Transverse colon (tissue), 4 donors: ENCODE data around the gene TOGARAM2. TPM values are rescaled to one million over a fixed set of nuclear protein-coding genes. Genes with fewer than 3 reads are reported as not detected.
A peak's percentile ranks its signal among the peaks of the same experiment; 100 is the strongest.

Experiments
- DNase-seq: peaks from one replicate; pipeline ENCODE4 v3.0.0-alpha.2; 2019
- H3K27ac ChIP-seq, 4 donors: fragments of 200-600 bp; sonication (generic); 2 replicates each; pipeline ENCODE4 v1.5.1; 2016 to 2018; ENCODE audit warnings: inconsistent platforms in 4 of 4
- H3K27me3 ChIP-seq: fragments of 200-600 bp; sonication (generic); 2 replicates; pipeline ENCODE4 v1.5.1; 2017; ENCODE audit warnings: inconsistent platforms
- H3K36me3 ChIP-seq, 4 donors: fragments of 200-600 bp; sonication (generic); 2 replicates each; pipeline ENCODE4 v1.5.1; 2017 to 2019; ENCODE audit warnings: inconsistent platforms in 4 of 4
- H3K4me1 ChIP-seq, 4 donors: fragments of 200-600 bp; sonication (generic); 2 replicates each; pipeline ENCODE4 v1.5.1; 2017 to 2020; ENCODE audit warnings: inconsistent platforms in 4 of 4
- H3K4me3 ChIP-seq, 4 donors: fragments of 200-600 bp; sonication (generic); 1 replicate in 1 of 4; 2 replicates in 3 of 4; pipeline versions ENCODE4 v1.5.1 to v1.6.1; 2017 to 2019; ENCODE audit warnings: inconsistent platforms in 4 of 4
- H3K9me3 ChIP-seq, 2 donors: fragments of 200-600 bp; sonication (generic); 2 replicates each; pipeline ENCODE4 v1.5.1; 2017 to 2019; ENCODE audit warnings: inconsistent platforms in 2 of 2
- CTCF ChIP-seq, 5 experiments: fragments of 200-600 bp in 3 of 5; fragments of 450-650 bp in 2 of 5; sonication (generic) in 3 of 5; IDR thresholded peaks; 1 replicate in 2 of 5; 2 replicates in 3 of 5; pipeline ENCODE4 v1.5.1; 2016 to 2017; ENCODE audit warnings: antibody characterized with exemption in 5 of 5, inconsistent platforms in 3 of 5, mild to moderate bottlenecking in 2 of 5, moderate library complexity in 1 of 5
- EP300 ChIP-seq: sonication (generic); formaldehyde crosslinking; IDR thresholded peaks from one replicate; pipeline ENCODE4 v1.6.1; 2017; ENCODE audit warnings: antibody characterized with exemption, low read depth
- POLR2A ChIP-seq: fragments of 450-650 bp; IDR thresholded peaks from one replicate; pipeline ENCODE4 v1.6.1; 2016; ENCODE audit warnings: antibody characterized with exemption, mild to moderate bottlenecking, moderate library complexity
- POLR2AphosphoS5 ChIP-seq, 3 donors: sonication (generic); formaldehyde crosslinking; IDR thresholded peaks; one replicate each; pipeline ENCODE4 v1.6.1; 2016; ENCODE audit warnings: antibody characterized with exemption in 3 of 3
- WGBS, 2 donors: methylation state at CpG; one replicate each; pipeline ENCODE4 v1.1.5; 2018; ENCODE audit warnings: low coverage in 1 of 2; 5-methylcytosine and 5-hydroxymethylcytosine counted together
- in situ Hi-C, 4 donors: fragments of 200-750 bp; cut with MboI; loops; one replicate each; pipeline versions ENCODE4 v1.15.0 to v1.15.1; 2017; ENCODE audit warnings: low sequenced_read_pairs in 3 of 4, low pct_ligation_motif_present in 1 of 4, low pct_unique_long_range_greater_than_20kb in 1 of 4
- intact Hi-C: fragments of 100-400 bp; cut with DNase I; formaldehyde crosslinking; loops from one replicate; pipeline ENCODE4 v1.15.1; 2023; ENCODE audit warnings: low total_unique reads
- total RNA-seq, 4 donors: library from RNA; depleted of rRNA; stranded (reverse); fragments of >200 nt; gene quantifications; one replicate each; pipeline ENCODE4 v1.1.0, GENCODE V29; 2016

Gene TOGARAM2
- total RNA-seq, 4 donors from 2014 or later = 0.79 to 7.1 (median 3.1) TPM; not detected in 1

DNA sequence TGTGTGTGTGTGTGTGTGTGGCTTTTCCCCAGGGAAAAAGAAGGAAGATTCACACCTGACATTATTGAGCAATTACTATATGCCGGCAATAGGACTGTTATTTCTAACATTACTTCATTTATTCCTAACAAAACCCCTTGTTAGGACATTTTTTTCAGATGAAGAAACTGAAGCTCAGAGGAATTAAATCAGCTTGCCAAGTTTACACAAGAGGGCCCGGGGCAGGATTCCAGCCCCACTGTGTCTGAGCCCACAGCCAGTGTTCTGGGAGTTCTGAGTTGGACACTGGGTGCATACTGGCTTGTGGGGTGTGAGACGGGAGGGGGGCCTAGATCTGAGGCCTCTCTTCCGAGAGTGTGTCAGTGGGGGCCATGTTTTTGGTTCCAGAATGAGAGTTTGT lies 9.9 kb downstream of the TOGARAM2 start:
- 20 to 54% methylated on average over 1 to 4 of the region's 4 CpGs for WGBS, 2 donors
- no peaks in the 10 kb centered on the region for H3K9me3 ChIP-seq

GRCh38 chr2:28991460-28991859 lies 10.4 kb downstream of the TOGARAM2 start:
- H3K9me3 ChIP-seq = no peaks in the 10 kb centered on the region
- 85% methylated on average over 9 of the region's 9 CpGs; no CpG with 5 or more reads in 1 of the 2 donors for WGBS, 2 donors
- no peak overlapping the region for H3K4me3 ChIP-seq
- DNase-seq = no peak
- H3K27ac ChIP-seq = peak overlapping the region; percentile 32 to 80 (median 66)
- in situ Hi-C loops (no loop called here), intact Hi-C loops (no loop called here)
- H3K4me1 ChIP-seq = peaks cover 0 to 23% (median 16%) of the 10 kb centered on the region in 4 donors
- TF ChIP-seq POLR2A = no peak
- no peak for TF ChIP-seq EP300
- TF ChIP-seq POLR2AphosphoS5 (IDR thresholded peaks at IDR 0.05) = no peak
- no peak for TF ChIP-seq CTCF (IDR thresholded peaks at IDR 0.05)
- H3K27me3 ChIP-seq = no peaks in the 10 kb centered on the region
- H3K36me3 ChIP-seq = no peaks in the 10 kb centered on the region

More for the DNA sequence above, 9.9 kb downstream of the TOGARAM2 start:
- Histone ChIP-seq H3K27ac (peak overlapping the region; percentile 32 to 80 (median 68)), H3K27me3 (no peaks in the 10 kb centered on the region), H3K36me3 (no peaks in the 10 kb centered on the region), H3K4me1 (peaks cover 0 to 23% (median 16%) of the 10 kb centered on the region in 4 donors), H3K4me3 (no peak overlapping the region)
- peak; percentile 51 for DNase-seq
- TF ChIP-seq EP300 (no peak), CTCF (IDR thresholded peaks at IDR 0.05) (no peak), POLR2AphosphoS5 (IDR thresholded peaks at IDR 0.05) (peak in 1 of 3 donors; percentile 14), POLR2A (no peak)
- intact Hi-C loops = no loop called here
- in situ Hi-C loops = no loop called here

DNA sequence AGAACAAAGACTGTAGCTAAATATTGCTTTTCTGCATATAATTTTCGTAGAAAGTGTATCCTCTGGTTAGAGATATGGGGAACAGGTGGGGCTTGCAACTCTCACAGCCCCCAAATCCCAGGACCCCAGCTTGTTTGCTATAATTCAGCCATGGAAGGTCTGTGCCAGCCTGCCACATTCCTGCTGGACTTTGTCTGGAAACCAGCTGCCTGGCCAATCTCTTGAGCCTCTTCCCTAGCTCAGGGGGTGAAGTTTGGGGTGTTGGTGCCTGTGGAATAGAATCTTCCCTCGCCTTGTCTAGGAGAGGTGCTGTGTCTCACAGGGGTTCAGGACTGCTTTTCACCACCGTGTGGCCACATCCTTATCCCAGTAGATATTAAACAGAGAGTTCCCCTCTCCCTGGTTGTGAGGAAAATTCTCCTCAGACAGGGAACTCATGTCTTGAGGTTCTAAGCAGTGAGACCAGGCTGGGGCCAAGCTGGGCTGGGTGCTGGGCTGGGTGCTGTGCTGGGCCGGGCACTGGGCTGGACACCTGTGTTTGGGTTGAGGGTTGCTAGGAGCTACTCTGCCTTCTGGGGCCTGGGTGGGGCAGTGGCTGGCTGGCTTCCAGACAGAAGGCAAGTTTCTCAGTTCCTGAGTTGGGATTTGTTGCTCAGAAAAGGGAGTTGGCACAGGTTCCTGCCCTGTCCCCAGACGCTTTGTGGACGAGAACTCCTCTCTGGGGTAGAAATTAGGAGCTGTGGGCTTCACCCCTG lies 12.3 kb downstream of the TOGARAM2 start:
- DNase-seq = peak; percentile 75
- intact Hi-C loops (no loop called here), in situ Hi-C loops (no loop called here)
- Histone ChIP-seq H3K27me3 (no peaks in the 10 kb centered on the region), H3K27ac (no peak overlapping the region), H3K9me3 (no peaks in the 10 kb centered on the region), H3K4me3 (no peak overlapping the region), H3K36me3 (no peaks in the 10 kb centered on the region), H3K4me1 (peaks cover 0 to 23% (median 16%) of the 10 kb centered on the region in 4 donors)
- TF ChIP-seq CTCF (IDR thresholded peaks at IDR 0.05) (no peak), POLR2AphosphoS5 (IDR thresholded peaks at IDR 0.05) (no peak), EP300 (no peak), POLR2A (no peak)
- 54 to 71% methylated on average over 1 to 6 of the region's 6 CpGs for WGBS, 2 donors

DNA sequence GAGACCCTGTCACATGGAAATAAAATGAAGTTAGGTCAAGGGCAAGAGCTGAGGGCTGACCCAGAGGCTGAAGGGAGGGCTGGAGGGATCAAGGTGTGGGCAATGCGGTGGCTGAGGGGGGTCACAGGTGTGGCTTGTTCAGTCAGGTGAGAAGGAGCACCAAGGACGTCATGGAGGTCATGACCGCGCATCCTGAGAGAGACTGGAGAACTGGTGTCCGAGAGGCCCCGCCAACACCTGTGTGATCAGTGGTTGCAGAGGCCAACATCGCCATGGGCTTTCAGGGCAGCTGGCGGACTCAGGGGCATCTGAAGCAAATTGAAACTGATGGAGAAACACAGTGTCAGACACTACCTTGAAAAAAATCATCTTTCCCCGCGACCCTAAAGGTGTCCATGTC lies 13.0 kb downstream of the TOGARAM2 start:
- Histone ChIP-seq H3K4me3 (no peak overlapping the region), H3K36me3 (no peaks in the 10 kb centered on the region), H3K9me3 (no peaks in the 10 kb centered on the region), H3K27ac (no peak overlapping the region), H3K4me1 (peaks cover 0 to 23% (median 16%) of the 10 kb centered on the region in 4 donors), H3K27me3 (no peaks in the 10 kb centered on the region)
- intact Hi-C loops (no loop called here), in situ Hi-C loops (no loop called here)
- 91% methylated on average over 10 of the region's 10 CpGs; no CpG with 5 or more reads in 1 of the 2 donors for WGBS, 2 donors
- DNase-seq = no peak
- TF ChIP-seq POLR2AphosphoS5 (IDR thresholded peaks at IDR 0.05) (no peak), EP300 (no peak), POLR2A (no peak), CTCF (IDR thresholded peaks at IDR 0.05) (no peak)
